Thymus (tissue), 11 donors: ENCODE measurements around the gene ZBTB16. TPM values are rescaled to one million over a fixed set of nuclear protein-coding genes. Genes with fewer than 3 reads are reported as not detected.

Experiments
- DNase-seq, 9 donors: peaks; one replicate each; pipeline ENCODE4 v3.0.0-alpha.2; 2013; ENCODE audit warnings: low spot score in 9 of 9, low read depth in 6 of 9, missing footprints in 1 of 9
- H3K27ac ChIP-seq, 2 donors: one replicate each; pipeline ENCODE4 v1.5.1; 2013; ENCODE audit warnings: control low read depth in 1 of 2, low read depth in 1 of 2, low read length in 1 of 2, mild to moderate bottlenecking in 1 of 2, moderate library complexity in 1 of 2
- H3K27me3 ChIP-seq, 2 donors: one replicate each; pipeline ENCODE4 v1.5.1; 2013; ENCODE audit warnings: low read length in 1 of 2; ENCODE audit not compliant: control insufficient read depth in 2 of 2, insufficient read depth in 1 of 2
- H3K36me3 ChIP-seq, 2 donors: one replicate each; pipeline ENCODE4 v1.5.1; 2013; ENCODE audit warnings: low read length in 1 of 2, mild to moderate bottlenecking in 1 of 2, moderate library complexity in 1 of 2; ENCODE audit not compliant: control insufficient read depth in 2 of 2, insufficient read depth in 2 of 2
- H3K4me1 ChIP-seq, 2 donors: one replicate each; pipeline ENCODE4 v1.5.1; 2013; ENCODE audit warnings: low read length in 2 of 2; ENCODE audit not compliant: control insufficient read depth in 2 of 2, insufficient read depth in 2 of 2
- H3K4me3 ChIP-seq, 2 donors: one replicate each; pipeline ENCODE4 v1.5.1; 2013; ENCODE audit warnings: low read length in 2 of 2, control low read depth in 1 of 2, mild to moderate bottlenecking in 1 of 2
- H3K9me3 ChIP-seq, 2 donors: one replicate each; pipeline ENCODE4 v1.5.1; 2013; ENCODE audit warnings: low read length in 1 of 2, mild to moderate bottlenecking in 1 of 2; ENCODE audit not compliant: control insufficient read depth in 2 of 2, insufficient read depth in 1 of 2
- WGBS: extraction: QIAGEN DNeasy Blood & Tissue Kit; methylation state at CpG from one replicate; pipeline ENCODE4 v1.1.7; 2013; 5-methylcytosine and 5-hydroxymethylcytosine counted together
- polyA plus RNA-seq: library from polyadenylated mRNA; stranded (reverse); fragments of 200-250 nt; gene quantifications from one replicate; pipeline ENCODE4 v1.2.3, GENCODE V29; 2013
- total RNA-seq: library from RNA; stranded (reverse); fragments of 120-200 nt; gene quantifications from one replicate; pipeline ENCODE4 v1.2.4, GENCODE V29; 2013
- donor health status: healthy.

Gene ZBTB16
- total and polyA plus RNA-seq, 2 donors = 5.7 to 21.5 TPM

GRCh38 chr11:114050258-114050927 is 9.1 kb upstream of the ZBTB16 start:
- no peaks in the 10 kb centered on the region for H3K9me3 ChIP-seq
- 94% methylated on average over 15 of the region's 15 CpGs for WGBS
- H3K4me3 ChIP-seq = no peak overlapping the region
- no peak for DNase-seq
- no peak overlapping the region for H3K27ac ChIP-seq
- H3K27me3 ChIP-seq = peaks cover 0 to 2% of the 10 kb centered on the region in 2 donors
- H3K4me1 ChIP-seq = no peaks in the 10 kb centered on the region
- H3K36me3 ChIP-seq = no peaks in the 10 kb centered on the region

- no peak overlapping the region for H3K27ac ChIP-seq
- no peaks in the 10 kb centered on the region for H3K9me3 ChIP-seq
- WGBS = 86% methylated on average over 4 of the region's 4 CpGs
- H3K4me1 ChIP-seq = no peaks in the 10 kb centered on the region
- no peaks in the 10 kb centered on the region for H3K36me3 ChIP-seq
- peaks cover 0 to 5% of the 10 kb centered on the region in 2 donors for H3K27me3 ChIP-seq
- DNase-seq = no peak
- H3K4me3 ChIP-seq = no peak overlapping the region
Observed at GRCh38 chr11:114051558-114051957, 8.0 kb upstream of the ZBTB16 start.

GRCh38 chr11:114052160-114052559 is 7.4 kb upstream of the ZBTB16 start:
- H3K27ac ChIP-seq = no peak overlapping the region
- 96% methylated on average over 5 of the region's 5 CpGs for WGBS

GRCh38 chr11:114053406-114053805 is 6.1 kb upstream of the ZBTB16 start:
- peaks cover 16 to 22% of the 10 kb centered on the region in 2 donors for H3K27me3 ChIP-seq
- H3K9me3 ChIP-seq = peaks cover 0 to 5% of the 10 kb centered on the region in 2 donors
- 96% methylated on average over 2 of the region's 2 CpGs for WGBS
- no peak overlapping the region for H3K4me3 ChIP-seq
- H3K36me3 ChIP-seq = no peaks in the 10 kb centered on the region
- H3K27ac ChIP-seq = no peak overlapping the region
- DNase-seq = no peak
- H3K4me1 ChIP-seq = peaks cover 0 to 9% of the 10 kb centered on the region in 2 donors

More at GRCh38 chr11:114052160-114052559, 7.4 kb upstream of the ZBTB16 start:
- Histone ChIP-seq H3K4me1 (no peaks in the 10 kb centered on the region), H3K4me3 (no peak overlapping the region), H3K27me3 (peaks cover 4 to 10% of the 10 kb centered on the region in 2 donors), H3K9me3 (no peaks in the 10 kb centered on the region), H3K36me3 (no peaks in the 10 kb centered on the region)
- no peak for DNase-seq

- Histone ChIP-seq H3K36me3 (no peaks in the 10 kb centered on the region), H3K4me1 (peaks cover 0 to 18% of the 10 kb centered on the region in 2 donors), H3K4me3 (no peak overlapping the region), H3K27ac (no peak overlapping the region), H3K9me3 (peaks cover 0 to 5% of the 10 kb centered on the region in 2 donors), H3K27me3 (peaks cover 30 to 36% of the 10 kb centered on the region in 2 donors)
- 92% methylated on average over 3 of the region's 3 CpGs for WGBS
- no peak for DNase-seq
Observed at GRCh38 chr11:114054806-114055205, 4.7 kb upstream of the ZBTB16 start.

GRCh38 chr11:114056409-114056808 is 3.1 kb upstream of the ZBTB16 start:
- peaks cover 46 to 50% of the 10 kb centered on the region in 2 donors for H3K27me3 ChIP-seq
- H3K36me3 ChIP-seq = no peaks in the 10 kb centered on the region

GRCh38 chr11:114057147-114057546 is 2.4 kb upstream of the ZBTB16 start:
- Histone ChIP-seq H3K27me3 (peaks cover 51 to 58% of the 10 kb centered on the region in 2 donors), H3K9me3 (peaks cover 0 to 5% of the 10 kb centered on the region in 2 donors), H3K27ac (no peak overlapping the region), H3K4me3 (no peak overlapping the region), H3K4me1 (peaks cover 0 to 31% of the 10 kb centered on the region in 2 donors), H3K36me3 (no peaks in the 10 kb centered on the region)
- 66% methylated on average over 7 of the region's 7 CpGs for WGBS
- no peak for DNase-seq

More at GRCh38 chr11:114056409-114056808, 3.1 kb upstream of the ZBTB16 start:
- H3K4me1 ChIP-seq = peaks cover 0 to 27% of the 10 kb centered on the region in 2 donors
- DNase-seq = no peak
- H3K9me3 ChIP-seq = peaks cover 0 to 5% of the 10 kb centered on the region in 2 donors
- no peak overlapping the region for H3K4me3 ChIP-seq
- H3K27ac ChIP-seq = no peak overlapping the region

- Histone ChIP-seq H3K36me3 (no peaks in the 10 kb centered on the region), H3K27me3 (peaks cover 56 to 62% of the 10 kb centered on the region in 2 donors), H3K27ac (no peak overlapping the region), H3K4me1 (peaks cover 0 to 33% of the 10 kb centered on the region in 2 donors), H3K9me3 (peaks cover 0 to 5% of the 10 kb centered on the region in 2 donors), H3K4me3 (no peak overlapping the region)
- DNase-seq = no peak
- 60% methylated on average over 1 of the region's 1 CpG for WGBS
Observed at GRCh38 chr11:114057605-114058004, 1.9 kb upstream of the ZBTB16 start.

- Histone ChIP-seq H3K4me1 (peaks cover 0 to 33% of the 10 kb centered on the region in 2 donors), H3K27me3 (peaks cover 58 to 63% of the 10 kb centered on the region in 2 donors), H3K27ac (no peak overlapping the region), H3K36me3 (no peaks in the 10 kb centered on the region), H3K9me3 (peaks cover 0 to 5% of the 10 kb centered on the region in 2 donors), H3K4me3 (no peak overlapping the region)
- no peak for DNase-seq
- 57% methylated on average over 25 of the region's 25 CpGs for WGBS
Observed at GRCh38 chr11:114058026-114058706, 1.3 kb upstream of the ZBTB16 start.
